ENCODE measurements around the gene DCBLD2.

DNA sequence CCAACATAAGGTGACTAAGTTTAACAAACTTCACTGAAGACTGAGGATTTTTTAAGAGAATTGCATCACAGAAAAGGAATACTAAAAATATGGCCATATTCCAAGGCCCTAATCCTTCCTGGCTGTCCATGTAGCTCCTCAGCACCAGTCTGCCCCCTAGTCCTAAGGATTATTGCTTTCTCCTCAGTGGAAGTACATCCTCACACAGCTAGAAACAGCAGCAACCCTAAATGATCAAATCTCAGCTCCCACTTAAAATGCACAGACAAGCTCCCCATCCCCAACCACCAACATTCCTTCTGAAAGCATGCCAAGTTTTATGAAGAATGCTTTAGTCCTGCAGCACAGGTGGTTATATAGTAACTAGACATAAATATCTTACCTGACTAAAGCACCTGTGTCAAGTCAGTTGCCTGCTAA is 123.7 kb downstream of the DCBLD2 start:
- TF ChIP-seq POLR2A (IDR thresholded peaks at IDR 0.05) (no peak), POLR2AphosphoS5 (IDR thresholded peaks at IDR 0.05) (no peak)
- TF ChIP-seq, protein P1, sequence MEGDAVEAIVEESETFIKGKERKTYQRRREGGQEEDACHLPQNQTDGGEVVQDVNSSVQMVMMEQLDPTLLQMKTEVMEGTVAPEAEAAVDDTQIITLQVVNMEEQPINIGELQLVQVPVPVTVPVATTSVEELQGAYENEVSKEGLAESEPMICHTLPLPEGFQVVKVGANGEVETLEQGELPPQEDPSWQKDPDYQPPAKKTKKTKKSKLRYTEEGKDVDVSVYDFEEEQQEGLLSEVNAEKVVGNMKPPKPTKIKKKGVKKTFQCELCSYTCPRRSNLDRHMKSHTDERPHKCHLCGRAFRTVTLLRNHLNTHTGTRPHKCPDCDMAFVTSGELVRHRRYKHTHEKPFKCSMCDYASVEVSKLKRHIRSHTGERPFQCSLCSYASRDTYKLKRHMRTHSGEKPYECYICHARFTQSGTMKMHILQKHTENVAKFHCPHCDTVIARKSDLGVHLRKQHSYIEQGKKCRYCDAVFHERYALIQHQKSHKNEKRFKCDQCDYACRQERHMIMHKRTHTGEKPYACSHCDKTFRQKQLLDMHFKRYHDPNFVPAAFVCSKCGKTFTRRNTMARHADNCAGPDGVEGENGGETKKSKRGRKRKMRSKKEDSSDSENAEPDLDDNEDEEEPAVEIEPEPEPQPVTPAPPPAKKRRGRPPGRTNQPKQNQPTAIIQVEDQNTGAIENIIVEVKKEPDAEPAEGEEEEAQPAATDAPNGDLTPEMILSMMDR (IDR thresholded peaks at IDR 0.05) = no peak
